ENCODE results near the gene TMEM39A.

TMEM39A gene

DNA sequence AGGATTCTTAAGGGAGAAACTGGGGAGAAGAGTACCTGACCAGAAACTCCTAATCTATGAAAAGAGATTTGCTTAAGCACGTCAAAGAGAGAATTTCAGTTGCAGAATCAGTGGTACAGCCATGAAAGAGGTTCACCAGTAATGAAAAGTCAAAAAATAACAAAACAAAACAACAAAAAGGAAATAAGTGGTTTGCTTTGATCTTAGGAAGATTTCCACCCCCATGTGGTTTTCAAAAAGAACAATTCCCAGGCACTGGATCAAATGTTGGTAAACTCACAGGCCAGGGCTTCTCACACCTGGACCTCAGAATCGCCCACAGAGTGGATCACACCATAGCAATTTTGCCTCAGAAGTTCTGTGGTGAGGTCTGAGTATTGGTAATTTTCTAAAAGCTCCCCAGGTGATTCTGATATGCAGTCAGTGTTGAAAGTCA, 67.5 kb downstream of the TMEM39A start:
- H3K4me2 ChIP-seq (ENCODE audit: low read length) = no peak overlapping the region
- no peak overlapping the region for H3K9ac ChIP-seq (ENCODE audit: low read depth, low read length)
- no peaks in the 10 kb centered on the region for H3K27me3 ChIP-seq (ENCODE audit: control insufficient read depth, insufficient read depth, low read length)
- H3K4me1 ChIP-seq (ENCODE audit: control insufficient read depth, insufficient read depth, low read length) = no peaks in the 10 kb centered on the region
- H3K4me3 ChIP-seq (ENCODE audit: low read length) = no peak overlapping the region
- peaks cover 56% of the 10 kb centered on the region for H3K36me3 ChIP-seq (ENCODE audit: insufficient read depth, low read length)
- no peaks in the 10 kb centered on the region for H3K9me3 ChIP-seq (replicated peaks; ENCODE audit: low read length)

DNA sequence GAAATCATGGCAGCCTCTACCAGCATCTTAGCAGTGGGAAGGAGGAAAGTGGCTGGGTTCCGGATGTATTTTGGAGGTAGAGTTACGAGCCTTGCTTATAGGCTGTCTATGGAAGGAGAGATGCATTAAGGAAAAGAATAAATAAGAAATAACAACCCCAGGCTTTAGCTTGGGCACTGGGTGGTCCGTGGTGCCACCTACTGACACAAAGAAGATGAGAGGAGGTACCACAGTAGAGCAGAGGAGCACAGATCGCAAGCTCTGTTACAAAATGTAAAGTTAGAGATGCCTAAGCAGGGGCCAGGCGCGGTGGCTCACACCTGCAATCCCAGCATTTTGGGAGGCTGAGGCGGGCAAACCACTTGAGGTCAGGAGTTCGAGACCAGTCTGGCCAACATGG, 74.8 kb downstream of the TMEM39A start:
- Histone ChIP-seq H3K4me2 (ENCODE audit: low read length) (no peak overlapping the region), H3K4me3 (ENCODE audit: low read length) (no peak overlapping the region), H3K4me1 (ENCODE audit: control insufficient read depth, insufficient read depth, low read length) (no peaks in the 10 kb centered on the region), H3K9ac (ENCODE audit: low read depth, low read length) (no peak overlapping the region), H3K36me3 (ENCODE audit: insufficient read depth, low read length) (peaks cover 36% of the 10 kb centered on the region), H3K9me3 (replicated peaks; ENCODE audit: low read length) (no peaks in the 10 kb centered on the region), H3K27me3 (ENCODE audit: control insufficient read depth, insufficient read depth, low read length) (no peaks in the 10 kb centered on the region)

DNA sequence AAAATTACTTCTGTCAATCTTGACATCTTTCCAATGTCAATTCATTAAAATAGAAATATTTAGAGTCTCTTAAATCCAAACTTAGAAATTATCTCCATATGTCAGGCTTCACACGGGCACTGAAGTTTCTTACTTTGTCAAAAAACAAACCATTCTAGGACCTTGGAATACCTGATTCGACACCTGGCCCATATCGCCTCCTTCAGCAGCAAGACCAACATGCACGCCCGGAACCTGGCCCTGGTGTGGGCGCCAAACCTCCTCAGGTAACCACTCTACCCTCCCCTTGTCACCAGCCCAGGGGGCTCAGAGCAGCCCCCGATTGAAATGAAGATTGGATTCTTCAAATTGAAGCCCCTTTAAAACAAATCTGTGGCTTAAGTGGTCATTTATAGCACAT, 81.3 kb downstream of the TMEM39A start:
- Histone ChIP-seq H3K4me1 (ENCODE audit: control insufficient read depth, insufficient read depth, low read length) (no peaks in the 10 kb centered on the region), H3K4me3 (ENCODE audit: low read length) (no peak overlapping the region), H3K9me3 (replicated peaks; ENCODE audit: low read length) (no peaks in the 10 kb centered on the region), H3K36me3 (ENCODE audit: insufficient read depth, low read length) (peaks cover 24% of the 10 kb centered on the region), H3K27me3 (ENCODE audit: control insufficient read depth, insufficient read depth, low read length) (no peaks in the 10 kb centered on the region), H3K4me2 (ENCODE audit: low read length) (no peak overlapping the region), H3K9ac (ENCODE audit: low read depth, low read length) (no peak overlapping the region)

DNA sequence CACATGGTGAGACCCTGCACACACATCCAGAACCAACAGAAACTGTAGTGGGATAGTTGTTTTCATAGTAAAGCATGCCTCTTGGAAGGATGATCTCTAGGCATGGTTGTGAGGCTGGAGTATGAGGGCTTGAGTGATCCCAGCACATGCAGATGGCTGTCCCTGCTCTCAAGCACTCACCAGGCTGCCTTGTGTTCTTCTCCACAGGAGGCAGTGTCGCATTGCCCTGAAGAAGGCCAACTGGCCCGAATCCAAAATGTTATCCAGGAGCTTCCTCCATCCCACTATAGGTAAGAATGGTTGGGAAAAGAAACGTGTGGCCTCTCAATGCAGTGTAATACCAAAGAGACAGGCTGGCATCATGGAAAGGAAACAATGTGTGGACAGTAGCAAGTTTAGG, 82.7 kb downstream of the TMEM39A start:
- Histone ChIP-seq H3K27me3 (ENCODE audit: control insufficient read depth, insufficient read depth, low read length) (no peaks in the 10 kb centered on the region), H3K36me3 (ENCODE audit: insufficient read depth, low read length) (peaks cover 28% of the 10 kb centered on the region)

More for the DNA sequence above, 82.7 kb downstream of the TMEM39A start:
- no peaks in the 10 kb centered on the region for H3K9me3 ChIP-seq (replicated peaks; ENCODE audit: low read length)
- no peak overlapping the region for H3K9ac ChIP-seq (ENCODE audit: low read depth, low read length)
- H3K4me3 ChIP-seq (ENCODE audit: low read length) = no peak overlapping the region
- no peaks in the 10 kb centered on the region for H3K4me1 ChIP-seq (ENCODE audit: control insufficient read depth, insufficient read depth, low read length)
- H3K4me2 ChIP-seq (ENCODE audit: low read length) = no peak overlapping the region
